ENCODE data around the gene CHD3. TPM values are rescaled to one million over a fixed set of nuclear protein-coding genes. Genes with fewer than 3 reads are reported as not detected.
A peak's percentile ranks its signal among the peaks of the same experiment; 100 is the strongest.

Gene CHD3
- polyA plus RNA-seq, 2 of the 4 experiments (the other 2 are of a cell fraction) = 56.3 to 111 TPM

GRCh38 chr17:7841915-7842379, 46.6 kb upstream of the CHD3 start:
- Histone ChIP-seq H3K27ac (peak overlapping the region; percentile 96), H3K9me3 (no peaks in the 10 kb centered on the region), H3K4me3 (peak overlapping the region; percentile 80), H3K4me2 (peak overlapping the region; percentile 91), H3K4me1 (peaks cover 51% of the 10 kb centered on the region)
- ATAC-seq (peak; percentile 12 to 49), DNase-seq (ENCODE audit: low read depth in 1 of 2, low spot score in 1 of 2) (peak; percentile 90 to 92), FAIRE-seq (no peak)
- WGBS (ENCODE audit: missing lambda C conversion rate) = under 1% methylated on average over 33 of the region's 46 CpGs
- POLR2A ChIA-PET = interaction anchor here (1.0 to 5.7 kb wide), 6 partner anchors 9 to 155 kb away, joined by 3 to 65 read pairs (median 6); partner anchors contain the start of genes CYB5D1, KDM6B, NAA38 and TP53
- CTCF ChIA-PET = interaction anchor here (0.9 to 25.1 kb wide), 11 partner anchors 0 to 216 kb away, joined by 3 to 677 read pairs (median 5); partner anchors contain the start of genes KDM6B, NAA38, TP53 and WRAP53
- no peak for TF ChIP-seq EHF (CRISPR knock-in tag; IDR thresholded peaks at IDR 0.05)
- TF ChIP-seq CTCF (IDR thresholded peaks at IDR 0.05) = no peak
- TF ChIP-seq HOXB5 (CRISPR knock-in tag; IDR thresholded peaks at IDR 0.05) = no peak
- no peak for TF ChIP-seq CHD2 (IDR thresholded peaks at IDR 0.05; ENCODE audit: low read length, partially characterized antibody)
- TF ChIP-seq ZSCAN20 (CRISPR knock-in tag; IDR thresholded peaks at IDR 0.05) = no peak
- TF ChIP-seq JUNB (IDR thresholded peaks at IDR 0.05) = no peak
- peak in 1 of 2 experiments; percentile 89 for TF ChIP-seq JUN (IDR thresholded peaks at IDR 0.05)
- no peak for TF ChIP-seq FOSL2 (IDR thresholded peaks at IDR 0.05)
- TF ChIP-seq FOSL2 (CRISPR knock-in tag; IDR thresholded peaks at IDR 0.05) = no peak; the same call in 1 of the 2 replicates
- no peak for TF ChIP-seq ZFP36 (IDR thresholded peaks at IDR 0.05; ENCODE audit: borderline replicate concordance, partially characterized antibody)
- TF ChIP-seq ESRRA (IDR thresholded peaks at IDR 0.05; ENCODE audit: borderline replicate concordance, low read length) = no peak
- no peak for TF ChIP-seq HDAC2 (IDR thresholded peaks at IDR 0.05)
- no peak for TF ChIP-seq EHMT2 (IDR thresholded peaks at IDR 0.05; ENCODE audit: low read depth)
- TF ChIP-seq TFCP2L1 (CRISPR knock-in tag; IDR thresholded peaks at IDR 0.05) = peak; percentile 80
- no peak for TF ChIP-seq MAFK (IDR thresholded peaks at IDR 0.05; ENCODE audit: partially characterized antibody)
- no peak for TF ChIP-seq HEYL (CRISPR knock-in tag; IDR thresholded peaks at IDR 0.05)
- no peak for TF ChIP-seq CHD4 (IDR thresholded peaks at IDR 0.05; ENCODE audit: borderline replicate concordance)
- TF ChIP-seq PBX3 (IDR thresholded peaks at IDR 0.05) = no peak
- TF ChIP-seq RARB (CRISPR knock-in tag; IDR thresholded peaks at IDR 0.05) = no peak
- TF ChIP-seq EP300 (IDR thresholded peaks at IDR 0.05) = no peak
- TF ChIP-seq NR3C1 (IDR thresholded peaks at IDR 0.05) = no peak
- TF ChIP-seq RAD21 (conservative IDR thresholded peaks at IDR 0.05 in 1 of 2, IDR thresholded peaks at IDR 0.05 in 1 of 2) = no peak
- no peak for TF ChIP-seq CEBPB (IDR thresholded peaks at IDR 0.05)
- TF ChIP-seq ATOH8 (CRISPR knock-in tag; IDR thresholded peaks at IDR 0.05; ENCODE audit: low read depth) = no peak
- no peak for TF ChIP-seq GATA3 (IDR thresholded peaks at IDR 0.05; ENCODE audit: borderline replicate concordance)
- TF ChIP-seq KDM1A (IDR thresholded peaks at IDR 0.05; ENCODE audit: low read depth) = no peak
- TF ChIP-seq ZNF302 (CRISPR knock-in tag; IDR thresholded peaks at IDR 0.05) = no peak
- peak; percentile 20; the same call in 1 of the 2 replicates for TF ChIP-seq REST (IDR thresholded peaks at IDR 0.05)
- TF ChIP-seq SMC3 (IDR thresholded peaks at IDR 0.05) = no peak; the same call in 2 of the 3 replicates
- no peak for TF ChIP-seq SREBF2 (IDR thresholded peaks at IDR 0.05)
- no peak; the same call in 1 of the 2 replicates for TF ChIP-seq POLR2A (IDR thresholded peaks at IDR 0.05; ENCODE audit: low read length)
- no peak for TF ChIP-seq RCOR1 (IDR thresholded peaks at IDR 0.05; ENCODE audit: low read depth, low read length)
- peak; percentile 77 for TF ChIP-seq MAX (IDR thresholded peaks at IDR 0.05)
- TF ChIP-seq CBX2 (IDR thresholded peaks at IDR 0.05; ENCODE audit: borderline replicate concordance, low read depth) = no peak
- TF ChIP-seq BCL3 (IDR thresholded peaks at IDR 0.05) = no peak; the same call in 1 of the 3 replicates
